HG02970 (cell line): ENCODE measurements around the gene ADGRL4.
"Not testable (repeated sequence)": the region's sequence is repeated elsewhere in the genome, so short reads cannot be mapped to it uniquely, and the experiment has no call there.

Source experiments
- ATAC-seq: cut with Tn5 transposase; IDR thresholded peaks from one replicate; pipeline ENCODE4 v1.9.1; 2021; ENCODE audit warnings: mild to moderate bottlenecking, moderate library complexity, moderate number of reproducible peaks; ENCODE audit not compliant: unreplicated experiment, low FRiP score

The ADGRL4 gene

GRCh38 chr1:79006564-79006963, at the start of gene ADGRL4:
TSS of gene ADGRL4 (minus strand) at chr1:79006730. CDS start at chr1:79006654, 76 bp downstream.
- ATAC-seq = no peak

GRCh38 chr1:79055856-79056255, 49.3 kb upstream of the ADGRL4 start:
- no peak for ATAC-seq

- ATAC-seq = peak; percentile 95
Measured at GRCh38 chr1:79052829-79053449, 46.4 kb upstream of the ADGRL4 start.

- ATAC-seq = no peak
Measured at GRCh38 chr1:79044974-79045650, 38.6 kb upstream of the ADGRL4 start.

GRCh38 chr1:79043506-79043905, 37.0 kb upstream of the ADGRL4 start:
- ATAC-seq = no peak

- no peak for ATAC-seq
Measured at GRCh38 chr1:79042539-79042938, 36.0 kb upstream of the ADGRL4 start.

- peak; percentile 61 for ATAC-seq
Measured at GRCh38 chr1:79042117-79042516, 35.6 kb upstream of the ADGRL4 start.

GRCh38 chr1:79041666-79042065, 35.1 kb upstream of the ADGRL4 start:
- ATAC-seq = no peak

GRCh38 chr1:79040424-79041082, 34.0 kb upstream of the ADGRL4 start:
- peak; percentile 90 for ATAC-seq

GRCh38 chr1:79037085-79037484, 30.6 kb upstream of the ADGRL4 start:
- ATAC-seq = no peak

GRCh38 chr1:79012500-79012899, 6.0 kb upstream of the ADGRL4 start:
- ATAC-seq = no peak

- ATAC-seq = no peak
Measured at GRCh38 chr1:79010589-79010988, 4.1 kb upstream of the ADGRL4 start.

- no peak for ATAC-seq
Measured at GRCh38 chr1:79005945-79006344, 585 bp downstream of the ADGRL4 start.

GRCh38 chr1:79004916-79005315, 1.6 kb downstream of the ADGRL4 start:
- ATAC-seq = no peak

- ATAC-seq = no peak
Measured at GRCh38 chr1:78996791-78997190, 9.7 kb downstream of the ADGRL4 start.

GRCh38 chr1:78987042-78987441, 19.5 kb downstream of the ADGRL4 start:
- ATAC-seq = no peak

- no peak for ATAC-seq
Measured at GRCh38 chr1:78980511-78980910, 26.0 kb downstream of the ADGRL4 start.

GRCh38 chr1:78972723-78973122, 33.8 kb downstream of the ADGRL4 start:
- no peak for ATAC-seq

- not testable (repeated sequence) for ATAC-seq
Measured at GRCh38 chr1:78967091-78967490, 39.4 kb downstream of the ADGRL4 start.

- ATAC-seq = no peak
Measured at GRCh38 chr1:78958711-78959110, 47.8 kb downstream of the ADGRL4 start.

GRCh38 chr1:78950826-78951225, 55.7 kb downstream of the ADGRL4 start:
- ATAC-seq = no peak

- no peak for ATAC-seq
Measured at GRCh38 chr1:78949227-78949626, 57.3 kb downstream of the ADGRL4 start.
